Measurements from ENCODE around the gene SORCS2. TPM values are rescaled to one million over a fixed set of nuclear protein-coding genes. Genes with fewer than 3 reads are reported as not detected.

Gene SORCS2
- total RNA-seq, 1 experiment from 2014 or later = 0.15 TPM

DNA sequence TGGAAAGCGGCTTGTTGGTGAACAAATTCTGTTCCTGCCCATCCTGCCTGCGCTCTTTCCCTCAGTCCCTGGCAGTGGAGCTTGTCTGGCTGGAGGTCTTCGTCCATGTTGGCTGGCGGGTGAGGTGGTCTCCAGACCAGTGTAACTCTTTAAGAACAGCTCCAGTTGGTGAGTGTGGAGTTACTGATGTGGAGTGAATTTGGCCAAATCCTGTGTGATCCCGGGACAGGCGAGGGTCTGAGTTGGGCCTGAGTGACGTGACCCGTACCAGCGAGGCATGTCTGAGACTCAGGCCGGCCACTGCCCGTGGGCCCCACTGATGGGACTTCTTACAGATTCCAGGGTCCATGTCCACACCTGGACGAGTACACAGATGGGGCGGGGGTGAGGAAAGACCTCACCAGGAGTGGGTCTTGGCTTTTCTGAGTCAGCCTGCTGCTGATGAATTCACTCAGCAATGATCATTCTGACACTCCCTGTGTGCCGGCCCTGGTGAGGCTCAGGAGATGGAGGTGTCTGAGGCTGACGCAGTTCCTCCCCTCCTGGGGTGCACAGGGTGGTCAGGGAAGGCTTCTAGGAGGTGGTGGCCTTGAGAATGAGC lies 196.9 kb downstream of the SORCS2 start:
- in situ Hi-C loops (cut with HindIII; ENCODE audit: low pct_unique_long_range_greater_than_20kb, low sequenced_read_pairs) = no loop called here
- TF ChIP-seq, protein P1, sequence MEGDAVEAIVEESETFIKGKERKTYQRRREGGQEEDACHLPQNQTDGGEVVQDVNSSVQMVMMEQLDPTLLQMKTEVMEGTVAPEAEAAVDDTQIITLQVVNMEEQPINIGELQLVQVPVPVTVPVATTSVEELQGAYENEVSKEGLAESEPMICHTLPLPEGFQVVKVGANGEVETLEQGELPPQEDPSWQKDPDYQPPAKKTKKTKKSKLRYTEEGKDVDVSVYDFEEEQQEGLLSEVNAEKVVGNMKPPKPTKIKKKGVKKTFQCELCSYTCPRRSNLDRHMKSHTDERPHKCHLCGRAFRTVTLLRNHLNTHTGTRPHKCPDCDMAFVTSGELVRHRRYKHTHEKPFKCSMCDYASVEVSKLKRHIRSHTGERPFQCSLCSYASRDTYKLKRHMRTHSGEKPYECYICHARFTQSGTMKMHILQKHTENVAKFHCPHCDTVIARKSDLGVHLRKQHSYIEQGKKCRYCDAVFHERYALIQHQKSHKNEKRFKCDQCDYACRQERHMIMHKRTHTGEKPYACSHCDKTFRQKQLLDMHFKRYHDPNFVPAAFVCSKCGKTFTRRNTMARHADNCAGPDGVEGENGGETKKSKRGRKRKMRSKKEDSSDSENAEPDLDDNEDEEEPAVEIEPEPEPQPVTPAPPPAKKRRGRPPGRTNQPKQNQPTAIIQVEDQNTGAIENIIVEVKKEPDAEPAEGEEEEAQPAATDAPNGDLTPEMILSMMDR (IDR thresholded peaks at IDR 0.05) = no peak
- TF ChIP-seq POLR2AphosphoS5 (IDR thresholded peaks at IDR 0.05; ENCODE audit: low read depth, low read length) (no peak), SIN3A (IDR thresholded peaks at IDR 0.05; ENCODE audit: borderline replicate concordance, insufficient read depth, low read depth, low read length) (no peak), TCF7L2 (IDR thresholded peaks at IDR 0.05; ENCODE audit: low read depth, low read length) (no peak)
- TF ChIP-seq, protein P2, sequence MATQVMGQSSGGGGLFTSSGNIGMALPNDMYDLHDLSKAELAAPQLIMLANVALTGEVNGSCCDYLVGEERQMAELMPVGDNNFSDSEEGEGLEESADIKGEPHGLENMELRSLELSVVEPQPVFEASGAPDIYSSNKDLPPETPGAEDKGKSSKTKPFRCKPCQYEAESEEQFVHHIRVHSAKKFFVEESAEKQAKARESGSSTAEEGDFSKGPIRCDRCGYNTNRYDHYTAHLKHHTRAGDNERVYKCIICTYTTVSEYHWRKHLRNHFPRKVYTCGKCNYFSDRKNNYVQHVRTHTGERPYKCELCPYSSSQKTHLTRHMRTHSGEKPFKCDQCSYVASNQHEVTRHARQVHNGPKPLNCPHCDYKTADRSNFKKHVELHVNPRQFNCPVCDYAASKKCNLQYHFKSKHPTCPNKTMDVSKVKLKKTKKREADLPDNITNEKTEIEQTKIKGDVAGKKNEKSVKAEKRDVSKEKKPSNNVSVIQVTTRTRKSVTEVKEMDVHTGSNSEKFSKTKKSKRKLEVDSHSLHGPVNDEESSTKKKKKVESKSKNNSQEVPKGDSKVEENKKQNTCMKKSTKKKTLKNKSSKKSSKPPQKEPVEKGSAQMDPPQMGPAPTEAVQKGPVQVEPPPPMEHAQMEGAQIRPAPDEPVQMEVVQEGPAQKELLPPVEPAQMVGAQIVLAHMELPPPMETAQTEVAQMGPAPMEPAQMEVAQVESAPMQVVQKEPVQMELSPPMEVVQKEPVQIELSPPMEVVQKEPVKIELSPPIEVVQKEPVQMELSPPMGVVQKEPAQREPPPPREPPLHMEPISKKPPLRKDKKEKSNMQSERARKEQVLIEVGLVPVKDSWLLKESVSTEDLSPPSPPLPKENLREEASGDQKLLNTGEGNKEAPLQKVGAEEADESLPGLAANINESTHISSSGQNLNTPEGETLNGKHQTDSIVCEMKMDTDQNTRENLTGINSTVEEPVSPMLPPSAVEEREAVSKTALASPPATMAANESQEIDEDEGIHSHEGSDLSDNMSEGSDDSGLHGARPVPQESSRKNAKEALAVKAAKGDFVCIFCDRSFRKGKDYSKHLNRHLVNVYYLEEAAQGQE (IDR thresholded peaks at IDR 0.05; ENCODE audit: insufficient read depth in 1 of 2, low read depth in 2 of 2, low read length in 1 of 2) = no peak

DNA sequence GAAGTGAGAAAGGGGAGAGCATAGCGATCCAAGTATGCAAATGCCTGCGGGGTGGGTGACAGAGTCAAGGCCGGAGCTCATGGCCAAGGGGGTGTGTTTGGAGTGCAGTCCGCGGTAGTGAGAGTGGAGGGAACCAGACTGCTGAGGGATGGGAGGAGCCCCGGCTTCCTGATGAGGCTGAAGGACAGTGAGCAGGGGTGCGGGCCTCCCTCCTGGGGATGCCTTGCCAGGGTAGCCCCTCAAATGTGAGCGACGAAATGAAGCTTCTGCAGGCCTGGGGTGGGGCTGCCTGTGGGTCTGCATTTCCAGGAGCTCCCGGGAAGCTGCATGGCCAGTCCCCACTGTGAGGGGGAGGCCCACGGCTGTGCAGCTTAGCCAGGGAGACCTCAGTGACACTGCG lies 197.4 kb downstream of the SORCS2 start:
- no peaks in the 10 kb centered on the region for H3K36me3 ChIP-seq (ENCODE audit: control insufficient read depth, insufficient read depth, low read length)
- in situ Hi-C loops (cut with HindIII; ENCODE audit: low pct_unique_long_range_greater_than_20kb, low sequenced_read_pairs) (no loop called here), intact Hi-C loops (cut with micrococcal nuclease; ENCODE audit: unreplicated experiment) (no loop called here)
- H3K9me3 ChIP-seq (ENCODE audit: control insufficient read depth, insufficient read depth, low read depth, low read length) = no peaks in the 10 kb centered on the region
- ChIA-PET POLR2A (no interaction called here), CTCF (interaction anchor here (0.6 kb wide), 1 partner anchor 238 kb away, joined by 5 read pairs; no protein-coding TSS in a partner anchor)
- TF ChIP-seq POLR2AphosphoS5 (IDR thresholded peaks at IDR 0.05; ENCODE audit: low read depth, low read length) (no peak), SIN3A (IDR thresholded peaks at IDR 0.05; ENCODE audit: borderline replicate concordance, insufficient read depth, low read depth, low read length) (no peak), TCF7L2 (IDR thresholded peaks at IDR 0.05; ENCODE audit: low read depth, low read length) (no peak)
- TF ChIP-seq, protein P1 (IDR thresholded peaks at IDR 0.05) = no peak
- TF ChIP-seq, protein P2 (IDR thresholded peaks at IDR 0.05; ENCODE audit: insufficient read depth in 1 of 2, low read depth in 2 of 2, low read length in 1 of 2) = no peak
- no peak overlapping the region for H3K4me3 ChIP-seq (ENCODE audit: low read depth in 2 of 2, low read length in 2 of 2)
- H3K27ac ChIP-seq (ENCODE audit: low read length) = no peak overlapping the region
- H3K4me1 ChIP-seq (ENCODE audit: control insufficient read depth, insufficient read depth, low read length) = no peaks in the 10 kb centered on the region
- DNase-seq (ENCODE audit: low read depth, low spot score) (no peak), ATAC-seq (no peak)
- H3K27me3 ChIP-seq (ENCODE audit: control insufficient read depth, insufficient read depth, low read length) = no peaks in the 10 kb centered on the region
- no TSS peak for BruUV-seq (replicated peaks)

More for the DNA sequence above, 196.9 kb downstream of the SORCS2 start:
- ChIA-PET CTCF (no interaction called here), POLR2A (no interaction called here)
- Histone ChIP-seq H3K4me3 (ENCODE audit: low read depth in 2 of 2, low read length in 2 of 2) (no peak overlapping the region), H3K4me1 (ENCODE audit: control insufficient read depth, insufficient read depth, low read length) (no peaks in the 10 kb centered on the region), H3K36me3 (ENCODE audit: control insufficient read depth, insufficient read depth, low read length) (no peaks in the 10 kb centered on the region), H3K27ac (ENCODE audit: low read length) (no peak overlapping the region), H3K9me3 (ENCODE audit: control insufficient read depth, insufficient read depth, low read depth, low read length) (no peaks in the 10 kb centered on the region), H3K27me3 (ENCODE audit: control insufficient read depth, insufficient read depth, low read length) (no peaks in the 10 kb centered on the region)
- no peak for DNase-seq (ENCODE audit: low read depth, low spot score)
- intact Hi-C loops (cut with micrococcal nuclease; ENCODE audit: unreplicated experiment) = no loop called here
- no peak for ATAC-seq
- no TSS peak for BruUV-seq (replicated peaks)

Data from Panc1 (cell line).